NCI-H1694 treated with DMSO at 0.1 percent for 48 hours (cell line): ENCODE results near the gene KPNA1.
"Not testable (repeated sequence)": the region's sequence is repeated elsewhere in the genome, so short reads cannot be mapped to it uniquely, and the experiment has no call there.

Experiments
- DNase-seq: peaks from one replicate; lab custom pipeline; 2025; lab: John Stamatoyannopoulos, UW

Gene KPNA1

GRCh38 chr3:122475316-122475715 is 39.4 kb downstream of the KPNA1 start:
- no peak for DNase-seq

GRCh38 chr3:122469659-122470058 is 45.1 kb downstream of the KPNA1 start:
- DNase-seq: no peak

- no peak for DNase-seq
Observed at GRCh38 chr3:122468896-122469533, 45.7 kb downstream of the KPNA1 start.

GRCh38 chr3:122466701-122467240 is 48.0 kb downstream of the KPNA1 start:
- DNase-seq: no peak

GRCh38 chr3:122464659-122465058 is 50.1 kb downstream of the KPNA1 start:
- DNase-seq: no peak

GRCh38 chr3:122462406-122462805 is 52.3 kb downstream of the KPNA1 start:
- no peak for DNase-seq

- DNase-seq: no peak
Observed at GRCh38 chr3:122461806-122462205, 52.9 kb downstream of the KPNA1 start.

- no peak for DNase-seq
Observed at GRCh38 chr3:122458992-122459391, 55.7 kb downstream of the KPNA1 start.

GRCh38 chr3:122457706-122458105 is 57.0 kb downstream of the KPNA1 start:
- DNase-seq: no peak

GRCh38 chr3:122456074-122456473 is 58.7 kb downstream of the KPNA1 start:
- no peak for DNase-seq

- no peak for DNase-seq
Observed at GRCh38 chr3:122451371-122451770, 63.4 kb downstream of the KPNA1 start.

GRCh38 chr3:122448218-122448617 is 66.5 kb downstream of the KPNA1 start:
- DNase-seq: not testable (repeated sequence)

- DNase-seq: not testable (repeated sequence)
Observed at GRCh38 chr3:122444491-122444887, 70.2 kb downstream of the KPNA1 start.

- not testable (repeated sequence) for DNase-seq
Observed at GRCh38 chr3:122443762-122444490, 70.8 kb downstream of the KPNA1 start.

- DNase-seq: no peak
Observed at GRCh38 chr3:122443090-122443489, 71.6 kb downstream of the KPNA1 start.

- no peak for DNase-seq
Observed at GRCh38 chr3:122435950-122436349, 78.8 kb downstream of the KPNA1 start.

- DNase-seq: no peak
Observed at GRCh38 chr3:122430371-122430770, 84.4 kb downstream of the KPNA1 start.

- no peak for DNase-seq
Observed at GRCh38 chr3:122427857-122428471, 86.8 kb downstream of the KPNA1 start.

GRCh38 chr3:122421836-122422235 is 92.9 kb downstream of the KPNA1 start:
- no peak for DNase-seq

- no peak for DNase-seq
Observed at GRCh38 chr3:122421101-122421500, 93.6 kb downstream of the KPNA1 start.

GRCh38 chr3:122416966-122417365 is 97.8 kb downstream of the KPNA1 start:
- no peak for DNase-seq

- no peak for DNase-seq
Observed at GRCh38 chr3:122415762-122416654, 98.7 kb downstream of the KPNA1 start, which contains the start of gene WDR5B. TSS of gene WDR5B (minus strand) at chr3:122416062. CDS start at chr3:122415528, 534 bp downstream.
